H9 (cell line): ENCODE measurements around the gene GRIA1. TPM values are rescaled to one million over a fixed set of nuclear protein-coding genes. Genes with fewer than 3 reads are reported as not detected.

Experiments
- DNase-seq: peaks from one replicate; pipeline ENCODE4 v3.0.0-alpha.2; 2017
- H2AFZ ChIP-seq: one replicate; pipeline ENCODE4 v1.6.1; 2013; ENCODE audit warnings: mild to moderate bottlenecking, low read length, control low read depth, moderate library complexity
- H2AK5ac ChIP-seq: 2 replicates; pipeline ENCODE4 v1.6.1; 2013; ENCODE audit warnings: low read length, control low read depth, mixed read lengths; ENCODE audit not compliant: insufficient read length
- H2BK120ac ChIP-seq: one replicate; pipeline ENCODE4 v1.6.1; 2013; ENCODE audit warnings: low read depth, mild to moderate bottlenecking, low read length, control low read depth, inconsistent platforms; ENCODE audit not compliant: poor library complexity, severe bottlenecking
- H2BK12ac ChIP-seq: 2 replicates; pipeline ENCODE4 v1.6.1; 2013; ENCODE audit warnings: low read length, control low read depth, mixed read lengths, low read depth; ENCODE audit not compliant: insufficient read length
- H2BK15ac ChIP-seq: 2 replicates; pipeline ENCODE4 v1.6.1; 2013; ENCODE audit warnings: low read depth, low read length, control low read depth
- H2BK20ac ChIP-seq: one replicate; pipeline ENCODE4 v1.6.1; 2013; ENCODE audit warnings: low read depth, mild to moderate bottlenecking, low read length, control low read depth, inconsistent platforms; ENCODE audit not compliant: poor library complexity, severe bottlenecking
- H2BK5ac ChIP-seq: 2 replicates; pipeline ENCODE4 v1.6.1; 2013; ENCODE audit warnings: low read length, control low read depth, mixed read lengths; ENCODE audit not compliant: insufficient read length
- H3K14ac ChIP-seq: 2 replicates; pipeline ENCODE4 v1.6.1; 2013; ENCODE audit warnings: low read length, control low read depth; ENCODE audit not compliant: insufficient read depth
- H3K18ac ChIP-seq: 2 replicates; pipeline ENCODE4 v1.6.1; 2013; ENCODE audit warnings: low read depth, mild to moderate bottlenecking, mixed read lengths, low read length, control low read depth; ENCODE audit not compliant: insufficient read length
- H3K23ac ChIP-seq: 2 replicates; pipeline ENCODE4 v1.6.1; 2013; ENCODE audit warnings: low read length, control low read depth, mixed read lengths, low read depth; ENCODE audit not compliant: insufficient read length
- H3K23me2 ChIP-seq: 2 replicates; pipeline ENCODE4 v1.6.1; 2013; ENCODE audit warnings: low read depth, mild to moderate bottlenecking, mixed read lengths, low read length, control low read depth; ENCODE audit not compliant: insufficient read length, poor library complexity, severe bottlenecking
- H3K27ac ChIP-seq: 2 replicates; pipeline ENCODE4 v1.5.1; 2013; ENCODE audit warnings: low read length, control low read depth, mixed read lengths, low read depth; ENCODE audit not compliant: insufficient read length
- H3K27me3 ChIP-seq: 2 replicates; pipeline ENCODE4 v1.6.1; 2013; ENCODE audit warnings: low read length, control low read depth, inconsistent platforms; ENCODE audit not compliant: insufficient read depth
- H3K4ac ChIP-seq: 2 replicates; pipeline ENCODE4 v1.6.1; 2013; ENCODE audit warnings: low read depth, mild to moderate bottlenecking, control low read depth, inconsistent platforms, low read length, moderate library complexity
- H3K4me1 ChIP-seq: 2 replicates; pipeline ENCODE4 v1.6.1; 2013; ENCODE audit warnings: low read length, control low read depth, inconsistent platforms; ENCODE audit not compliant: insufficient read depth
- H3K4me2 ChIP-seq: 2 replicates; pipeline ENCODE4 v1.6.1; 2013; ENCODE audit warnings: low read length, control low read depth, mixed read lengths; ENCODE audit not compliant: insufficient read length, insufficient read depth
- H3K56ac ChIP-seq: 2 replicates; pipeline ENCODE4 v1.6.1; 2013; ENCODE audit warnings: low read depth, mild to moderate bottlenecking, mixed read lengths, low read length, control low read depth; ENCODE audit not compliant: insufficient read length
- H3K79me1 ChIP-seq: 2 replicates; pipeline ENCODE4 v1.6.1; 2013; ENCODE audit warnings: low read depth, mild to moderate bottlenecking, moderate library complexity, low read length, control low read depth, inconsistent platforms; ENCODE audit not compliant: insufficient read depth, poor library complexity, severe bottlenecking
- H3K79me2 ChIP-seq: 2 replicates; pipeline ENCODE4 v1.6.1; 2013; ENCODE audit warnings: low read length, control low read depth, inconsistent platforms; ENCODE audit not compliant: insufficient read depth
- H3K9ac ChIP-seq: 2 replicates; pipeline ENCODE4 v1.6.1; 2013; ENCODE audit warnings: low read length, control low read depth, mixed read lengths; ENCODE audit not compliant: insufficient read length; ENCODE audit errors: extremely low read depth
- H3K9me3 ChIP-seq: one replicate; pipeline ENCODE4 v1.6.1; 2013; ENCODE audit warnings: low read depth, low read length, inconsistent platforms; ENCODE audit not compliant: control insufficient read depth
- H3T11ph ChIP-seq: one replicate; pipeline ENCODE4 v1.6.1; 2013; ENCODE audit warnings: mild to moderate bottlenecking, low read length, control low read depth, inconsistent platforms
- H4K20me1 ChIP-seq: one replicate; pipeline ENCODE4 v1.6.1; 2013; ENCODE audit not compliant: control insufficient read depth, insufficient read length, insufficient read depth
- H4K5ac ChIP-seq: 2 replicates; pipeline ENCODE4 v1.6.1; 2013; ENCODE audit warnings: low read depth, mild to moderate bottlenecking, mixed read lengths, low read length, control low read depth; ENCODE audit not compliant: insufficient read length
- H4K8ac ChIP-seq: replicated peaks from 2 replicates; pipeline ENCODE4 v1.6.1; 2013; ENCODE audit warnings: low read length, control low read depth, mixed read lengths, low read depth; ENCODE audit not compliant: insufficient read length
- H4K91ac ChIP-seq: 2 replicates; pipeline ENCODE4 v1.6.1; 2013; ENCODE audit warnings: low read depth, mild to moderate bottlenecking, moderate library complexity, mixed read lengths, low read length, control low read depth; ENCODE audit not compliant: insufficient read length
- H3K27ac Mint-ChIP-seq, 3 experiments: 2 replicates in 2 of 3; 3 replicates in 1 of 3; pipeline ENCODE4 v1.8.0; 2020 to 2021; ENCODE audit warnings: mixed read lengths in 3 of 3, mild to moderate bottlenecking in 1 of 3, moderate library complexity in 1 of 3
- H3K27me3 Mint-ChIP-seq: 2 replicates; pipeline ENCODE4 v1.8.0; 2021; ENCODE audit warnings: low read depth, mild to moderate bottlenecking, moderate library complexity, mixed read lengths
- H3K36me3 Mint-ChIP-seq, 3 experiments: 2 replicates in 2 of 3; 3 replicates in 1 of 3; pipeline ENCODE4 v1.8.0; 2020 to 2021; ENCODE audit warnings: low read depth in 3 of 3, mixed read lengths in 3 of 3; ENCODE audit not compliant: insufficient read depth in 1 of 3
- H3K4me1 Mint-ChIP-seq, 2 experiments: 2 replicates each; pipeline ENCODE4 v1.8.0; 2020; ENCODE audit warnings: mixed read lengths in 2 of 2
- H3K4me3 Mint-ChIP-seq, 2 experiments: 2 replicates in 1 of 2; 3 replicates in 1 of 2; pipeline ENCODE4 v1.8.0; 2020 to 2021; ENCODE audit warnings: mild to moderate bottlenecking in 2 of 2, mixed read lengths in 2 of 2, moderate library complexity in 1 of 2
- H3K9me3 Mint-ChIP-seq, 2 experiments: 2 replicates in 1 of 2; 3 replicates in 1 of 2; pipeline ENCODE4 v1.8.0; 2020; ENCODE audit warnings: mild to moderate bottlenecking in 2 of 2, mixed read lengths in 2 of 2, moderate library complexity in 1 of 2
- CTCF ChIP-seq: fragments of 200-600 bp; sonication (generic); conservative IDR thresholded peaks from 3 replicates; pipeline ENCODE4 v1.8.0; 2021; ENCODE audit warnings: antibody characterized with exemption, mild to moderate bottlenecking
- WGBS: extraction: QIAGEN DNeasy Blood & Tissue Kit; methylation state at CpG from one replicate; pipeline ENCODE4 v1.1.7; 2013; ENCODE audit warnings: missing lambda C conversion rate, low lambda C conversion rate, mixed read lengths; ENCODE audit not compliant: insufficient read length; ENCODE audit errors: extremely low coverage; 5-methylcytosine and 5-hydroxymethylcytosine counted together
- total RNA-seq: library from RNA; stranded (reverse); gene quantifications from 2 replicates; pipeline ENCODE4 v1.2.1, GENCODE V29; 2021

The GRIA1 gene
- total RNA-seq, 1 experiment from 2014 or later: 0.52 TPM

GRCh38 chr5:153486771-153487170 is 3.7 kb upstream of the GRIA1 start:
- Histone ChIP-seq H3K56ac (no peak overlapping the region), H3K4me1 (no peaks in the 10 kb centered on the region), H4K8ac (no peak overlapping the region), H4K20me1 (no peaks in the 10 kb centered on the region), H2BK5ac (no peak overlapping the region), H3K27ac (no peak overlapping the region), H2BK120ac (no peak overlapping the region), H3K79me2 (no peaks in the 10 kb centered on the region), H3K27me3 (no peaks in the 10 kb centered on the region; the same call in 1 of the 2 replicates), H3T11ph (no peak overlapping the region), H3K14ac (no peak overlapping the region), H2BK12ac (no peak overlapping the region), H3K79me1 (no peaks in the 10 kb centered on the region), H3K18ac (no peak overlapping the region), H3K9ac (no peak overlapping the region), H4K91ac (no peak overlapping the region), H2BK20ac (no peak overlapping the region), H3K23me2 (peaks cover 8% of the 10 kb centered on the region), H3K4ac (no peak overlapping the region), H3K9me3 (no peaks in the 10 kb centered on the region), H3K23ac (no peak overlapping the region), H2AK5ac (no peak overlapping the region), H3K4me2 (no peak overlapping the region), H2AFZ (no peak overlapping the region), H2BK15ac (no peak overlapping the region), H4K5ac (no peak overlapping the region)
- no peak for DNase-seq
- Mint-ChIP-seq H3K9me3 (no peaks in the 10 kb centered on the region), H3K4me1 (peaks cover 25 to 26% of the 10 kb centered on the region in 2 experiments), H3K36me3 (no peaks in the 10 kb centered on the region), H3K27me3 (peaks cover 26% of the 10 kb centered on the region), H3K4me3 (no peak overlapping the region), H3K27ac (no peak overlapping the region)
- TF ChIP-seq CTCF: no peak
- no CpG with 5 or more reads among the region's 2 CpGs for WGBS
